ENCODE results near the gene CDCP1. TPM values are rescaled to one million over a fixed set of nuclear protein-coding genes. Genes with fewer than 3 reads are reported as not detected.
"Not testable (repeated sequence)": the region's sequence is repeated elsewhere in the genome, so short reads cannot be mapped to it uniquely, and the experiment has no call there.

CDCP1 gene
- total RNA-seq, 1 donor from 2014 or later, result 1.8 TPM

- ATAC-seq, result no peak
- DNase-seq (ENCODE audit: low spot score), result no peak
- intact Hi-C loops (cut with DNase I), result no loop called here
Observed at GRCh38 chr3:45097296-45097883, 48.8 kb downstream of the CDCP1 start.

GRCh38 chr3:45095916-45096526 lies 50.2 kb downstream of the CDCP1 start:
- no peak for ATAC-seq
- intact Hi-C loops (cut with DNase I), result no loop called here
- DNase-seq (ENCODE audit: low spot score), result no peak

- DNase-seq (ENCODE audit: low spot score), result no peak
- no peak for ATAC-seq
- intact Hi-C loops (cut with DNase I), result no loop called here
Observed at GRCh38 chr3:45093176-45093575, 53.0 kb downstream of the CDCP1 start.

- no peak for DNase-seq (ENCODE audit: low spot score)
- ATAC-seq, result no peak
Observed at GRCh38 chr3:45092132-45093031, 53.8 kb downstream of the CDCP1 start.

GRCh38 chr3:45090855-45091254 lies 55.3 kb downstream of the CDCP1 start:
- ATAC-seq, result no peak
- intact Hi-C loops (cut with DNase I), result no loop called here
- no peak for DNase-seq (ENCODE audit: low spot score)

More at GRCh38 chr3:45092132-45093031, 53.8 kb downstream of the CDCP1 start:
- intact Hi-C loops (cut with DNase I), result no loop called here

GRCh38 chr3:45088543-45089358 lies 57.4 kb downstream of the CDCP1 start:
- ATAC-seq, result no peak
- intact Hi-C loops (cut with DNase I), result no loop called here
- DNase-seq (ENCODE audit: low spot score), result no peak

- intact Hi-C loops (cut with DNase I), result no loop called here
- ATAC-seq, result no peak
- DNase-seq (ENCODE audit: low spot score), result no peak
Observed at GRCh38 chr3:45087155-45087554, 59.0 kb downstream of the CDCP1 start.

- ATAC-seq (no peak), DNase-seq (ENCODE audit: low spot score) (no peak)
- intact Hi-C loops (cut with DNase I), result no loop called here
Observed at GRCh38 chr3:45084820-45085816, 61.1 kb downstream of the CDCP1 start.

GRCh38 chr3:45084361-45084760 lies 61.8 kb downstream of the CDCP1 start:
- intact Hi-C loops (cut with DNase I), result no loop called here
- ATAC-seq, result no peak

GRCh38 chr3:45083023-45083422 lies 63.2 kb downstream of the CDCP1 start:
- no peak for DNase-seq (ENCODE audit: low spot score)
- intact Hi-C loops (cut with DNase I), result no loop called here
- ATAC-seq, result no peak

More at GRCh38 chr3:45084361-45084760, 61.8 kb downstream of the CDCP1 start:
- DNase-seq (ENCODE audit: low spot score), result no peak

GRCh38 chr3:45082142-45082538 lies 64.0 kb downstream of the CDCP1 start:
- ATAC-seq (peak; percentile 77), DNase-seq (ENCODE audit: low spot score) (no peak)
- intact Hi-C loops (cut with DNase I), result no loop called here

GRCh38 chr3:45081506-45082141 lies 64.6 kb downstream of the CDCP1 start:
- ATAC-seq, result peak; percentile 23

GRCh38 chr3:45080824-45081223 lies 65.4 kb downstream of the CDCP1 start:
- ATAC-seq, result no peak
- intact Hi-C loops (cut with DNase I), result no loop called here

More at GRCh38 chr3:45081506-45082141, 64.6 kb downstream of the CDCP1 start:
- DNase-seq (ENCODE audit: low spot score), result no peak
- intact Hi-C loops (cut with DNase I), result no loop called here

GRCh38 chr3:45079715-45080114 lies 66.5 kb downstream of the CDCP1 start:
- DNase-seq (ENCODE audit: low spot score), result no peak
- no peak for ATAC-seq
- intact Hi-C loops (cut with DNase I), result no loop called here

More at GRCh38 chr3:45080824-45081223, 65.4 kb downstream of the CDCP1 start:
- no peak for DNase-seq (ENCODE audit: low spot score)

- DNase-seq (ENCODE audit: low spot score) (no peak), ATAC-seq (no peak)
- intact Hi-C loops (cut with DNase I), result no loop called here
Observed at GRCh38 chr3:45078910-45079522, 67.2 kb downstream of the CDCP1 start.

- ATAC-seq; intact Hi-C loops (cut with DNase I); DNase-seq (ENCODE audit: low spot score): not testable (repeated sequence)
Observed at GRCh38 chr3:45078256-45078655, 67.9 kb downstream of the CDCP1 start.
